Measurements from ENCODE around the gene OAS3.

OAS3 gene

GRCh38 chr12:112932485-112933128 is 5.7 kb upstream of the OAS3 start:
- Histone ChIP-seq H3K4me3 (IDR thresholded peaks at IDR 0.05; ENCODE audit: insufficient read depth, low read depth, low read length) (no peak overlapping the region), H3K4me1 (ENCODE audit: low read depth, poor library complexity, severe bottlenecking) (no peaks in the 10 kb centered on the region), H3K79me2 (ENCODE audit: insufficient read depth, low read depth) (no peaks in the 10 kb centered on the region), H3K4me2 (no peak overlapping the region), H3K27me3 (ENCODE audit: insufficient read depth, low read depth) (no peaks in the 10 kb centered on the region), H2AFZ (ENCODE audit: low read depth) (no peak overlapping the region), H4K20me1 (ENCODE audit: insufficient read depth) (no peaks in the 10 kb centered on the region), H3K27ac (no peak overlapping the region), H3K36me3 (ENCODE audit: insufficient read depth) (no peaks in the 10 kb centered on the region), H3K9ac (no peak overlapping the region)
- no peak for TF ChIP-seq CTCF (conservative IDR thresholded peaks at IDR 0.05; ENCODE audit: low read depth, low read length)

GRCh38 chr12:112933129-112933505 is 5.2 kb upstream of the OAS3 start:
- Histone ChIP-seq H3K36me3 (ENCODE audit: insufficient read depth) (no peaks in the 10 kb centered on the region), H3K4me3 (IDR thresholded peaks at IDR 0.05; ENCODE audit: insufficient read depth, low read depth, low read length) (no peak overlapping the region), H3K79me2 (ENCODE audit: insufficient read depth, low read depth) (no peaks in the 10 kb centered on the region), H3K27ac (no peak overlapping the region), H4K20me1 (ENCODE audit: insufficient read depth) (no peaks in the 10 kb centered on the region), H3K27me3 (ENCODE audit: insufficient read depth, low read depth) (no peaks in the 10 kb centered on the region), H2AFZ (ENCODE audit: low read depth) (no peak overlapping the region), H3K9ac (no peak overlapping the region), H3K4me1 (ENCODE audit: low read depth, poor library complexity, severe bottlenecking) (no peaks in the 10 kb centered on the region), H3K4me2 (no peak overlapping the region)
- TF ChIP-seq CTCF (conservative IDR thresholded peaks at IDR 0.05; ENCODE audit: low read depth, low read length), result no peak

- H3K9ac ChIP-seq, result no peak overlapping the region
- H3K4me2 ChIP-seq, result no peak overlapping the region
- no peaks in the 10 kb centered on the region for H3K36me3 ChIP-seq (ENCODE audit: insufficient read depth)
- H4K20me1 ChIP-seq (ENCODE audit: insufficient read depth), result no peaks in the 10 kb centered on the region
- no peaks in the 10 kb centered on the region for H3K4me1 ChIP-seq (ENCODE audit: low read depth, poor library complexity, severe bottlenecking)
- no peaks in the 10 kb centered on the region for H3K27me3 ChIP-seq (ENCODE audit: insufficient read depth, low read depth)
- no peaks in the 10 kb centered on the region for H3K79me2 ChIP-seq (ENCODE audit: insufficient read depth, low read depth)
- no peak for TF ChIP-seq CTCF (conservative IDR thresholded peaks at IDR 0.05; ENCODE audit: low read depth, low read length)
- no peak overlapping the region for H3K4me3 ChIP-seq (IDR thresholded peaks at IDR 0.05; ENCODE audit: insufficient read depth, low read depth, low read length)
- no peak overlapping the region for H2AFZ ChIP-seq (ENCODE audit: low read depth)
- H3K27ac ChIP-seq, result no peak overlapping the region
Measured at GRCh38 chr12:112936264-112936663, 2.0 kb upstream of the OAS3 start.

GRCh38 chr12:112936927-112937326 is 1.3 kb upstream of the OAS3 start:
- H3K27me3 ChIP-seq (ENCODE audit: insufficient read depth, low read depth), result no peaks in the 10 kb centered on the region
- no peaks in the 10 kb centered on the region for H4K20me1 ChIP-seq (ENCODE audit: insufficient read depth)
- H3K9ac ChIP-seq, result no peak overlapping the region
- no peak for TF ChIP-seq CTCF (conservative IDR thresholded peaks at IDR 0.05; ENCODE audit: low read depth, low read length)
- H3K79me2 ChIP-seq (ENCODE audit: insufficient read depth, low read depth), result no peaks in the 10 kb centered on the region
- H2AFZ ChIP-seq (ENCODE audit: low read depth), result no peak overlapping the region
- no peak overlapping the region for H3K27ac ChIP-seq
- no peaks in the 10 kb centered on the region for H3K4me1 ChIP-seq (ENCODE audit: low read depth, poor library complexity, severe bottlenecking)
- H3K4me2 ChIP-seq, result no peak overlapping the region
- no peaks in the 10 kb centered on the region for H3K36me3 ChIP-seq (ENCODE audit: insufficient read depth)
- H3K4me3 ChIP-seq (IDR thresholded peaks at IDR 0.05; ENCODE audit: insufficient read depth, low read depth, low read length), result no peak overlapping the region

All from KMS-11 (cell line).